GM19238 (cell line): ENCODE results near the gene RASGEF1B.

Experiments used
- DNase-seq: peaks from one replicate; pipeline ENCODE4 v3.0.0; 2011; ENCODE audit warnings: low spot score; ENCODE audit not compliant: insufficient read length

Gene RASGEF1B

GRCh38 chr4:81466841-81467671, 4.7 kb downstream of the RASGEF1B start:
- no peak for DNase-seq

- no peak for DNase-seq
Measured at GRCh38 chr4:81465406-81466340, 6.0 kb downstream of the RASGEF1B start.

GRCh38 chr4:81460834-81461233, 10.9 kb downstream of the RASGEF1B start:
- DNase-seq = no peak

GRCh38 chr4:81460191-81460701, 11.5 kb downstream of the RASGEF1B start:
- DNase-seq = no peak

DNA sequence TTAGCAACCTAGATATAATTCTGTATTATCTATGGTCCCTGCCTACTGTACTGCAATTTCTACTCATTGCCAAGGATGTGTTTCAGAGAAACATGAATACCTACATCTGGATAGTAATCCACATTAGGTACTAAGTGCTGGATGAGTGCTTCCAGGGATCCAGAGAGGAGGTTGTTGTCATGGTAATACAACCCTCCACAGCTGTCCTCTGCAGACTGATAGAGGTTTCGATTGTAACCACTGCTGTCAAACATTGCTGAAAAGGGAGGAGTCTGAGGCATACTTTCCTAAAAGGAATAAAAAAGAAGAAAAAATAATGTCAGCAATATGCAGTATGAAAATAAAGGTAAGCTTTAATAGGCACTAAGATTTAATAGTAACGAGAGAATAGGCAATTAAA, 12.5 kb downstream of the RASGEF1B start:
- DNase-seq = no peak

DNA sequence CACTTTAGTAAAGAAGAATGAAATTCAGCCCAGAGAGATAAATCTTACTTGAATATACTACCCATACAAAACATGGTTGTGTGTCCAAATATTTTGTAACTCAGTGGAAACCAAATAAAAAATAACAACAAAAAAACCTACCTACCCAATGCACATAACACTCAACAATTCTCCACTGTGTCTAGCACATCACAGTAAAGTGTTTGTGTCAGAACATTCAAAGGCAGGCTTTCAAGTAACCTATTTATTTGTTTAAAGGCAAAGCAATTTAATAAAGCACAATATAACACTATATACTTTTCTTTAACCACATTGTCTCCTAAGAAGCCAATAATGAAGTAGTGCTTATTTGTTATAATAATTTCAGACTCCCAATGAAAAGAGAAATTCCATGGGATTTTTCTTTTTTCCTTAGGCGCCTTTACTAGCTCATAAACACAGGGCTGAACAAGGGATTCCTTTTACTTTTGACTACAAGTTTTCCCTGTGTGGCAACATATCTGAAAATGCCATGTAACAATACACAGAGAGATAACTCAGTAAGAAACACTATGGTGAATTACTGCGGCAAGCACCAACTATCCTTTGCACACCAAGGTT, 13.7 kb downstream of the RASGEF1B start:
- DNase-seq = no peak

DNA sequence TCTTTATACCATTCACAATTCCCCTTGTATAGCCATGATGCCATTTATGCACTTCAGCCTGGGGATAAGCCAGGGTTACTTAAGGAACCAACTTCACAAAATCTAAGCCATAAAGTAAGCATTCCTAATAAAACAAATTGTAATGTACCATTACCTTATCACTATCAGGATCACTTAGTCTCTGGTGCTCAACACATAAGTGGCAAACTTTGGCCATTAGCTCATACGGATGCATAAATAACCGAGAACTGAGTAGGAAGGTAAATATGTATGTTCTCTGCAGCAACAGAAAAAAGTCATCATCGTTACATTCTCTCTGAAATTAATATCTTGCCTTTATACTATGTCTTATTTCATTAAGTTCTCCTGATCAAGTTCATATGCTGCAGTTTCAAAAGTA, 14.4 kb downstream of the RASGEF1B start:
- DNase-seq = no peak

DNA sequence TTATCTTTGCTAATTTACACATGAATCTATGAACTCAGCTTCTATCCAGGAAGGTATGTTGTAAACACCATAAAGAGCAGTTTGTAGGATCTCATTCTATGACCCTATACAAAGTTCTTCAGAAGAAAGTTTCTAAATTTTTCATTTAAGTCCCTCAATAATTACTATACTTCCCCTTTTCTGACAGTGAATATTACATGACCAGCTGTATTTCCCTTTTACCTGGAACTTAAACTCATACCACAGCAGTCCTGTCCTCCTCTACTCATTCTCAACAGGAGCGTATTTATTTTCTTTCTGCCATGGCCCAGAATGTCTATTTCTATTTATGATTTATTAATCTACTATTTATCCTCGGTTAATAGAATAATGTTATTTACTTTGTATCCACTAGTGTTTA, 15.8 kb downstream of the RASGEF1B start:
- DNase-seq = no peak

- no peak for DNase-seq
Measured at GRCh38 chr4:81454948-81455347, 16.8 kb downstream of the RASGEF1B start.

- no peak for DNase-seq
Measured at GRCh38 chr4:81454499-81454898, 17.2 kb downstream of the RASGEF1B start.

DNA sequence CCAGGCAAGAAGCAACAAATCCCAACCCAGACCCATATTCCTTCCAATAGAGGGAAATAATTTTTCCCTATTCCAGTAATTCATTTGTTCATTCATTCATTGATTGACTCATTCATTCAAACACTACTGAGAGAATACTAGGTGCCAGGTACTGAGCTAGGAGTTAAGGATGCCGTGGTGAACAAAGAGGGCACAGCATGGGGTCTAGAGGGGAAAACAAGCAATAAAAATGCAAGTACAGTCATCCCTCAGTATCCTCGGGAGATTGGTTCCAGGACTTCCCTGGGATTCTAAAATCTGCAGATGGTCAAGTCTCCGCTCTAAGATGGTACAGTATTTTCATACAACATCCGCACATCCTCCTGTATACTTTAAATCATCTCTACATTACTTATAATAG, 18.7 kb downstream of the RASGEF1B start:
- DNase-seq = no peak

GRCh38 chr4:81452452-81453006, 19.2 kb downstream of the RASGEF1B start:
- DNase-seq = no peak

- no peak for DNase-seq
Measured at GRCh38 chr4:81449015-81449414, 22.7 kb downstream of the RASGEF1B start.

DNA sequence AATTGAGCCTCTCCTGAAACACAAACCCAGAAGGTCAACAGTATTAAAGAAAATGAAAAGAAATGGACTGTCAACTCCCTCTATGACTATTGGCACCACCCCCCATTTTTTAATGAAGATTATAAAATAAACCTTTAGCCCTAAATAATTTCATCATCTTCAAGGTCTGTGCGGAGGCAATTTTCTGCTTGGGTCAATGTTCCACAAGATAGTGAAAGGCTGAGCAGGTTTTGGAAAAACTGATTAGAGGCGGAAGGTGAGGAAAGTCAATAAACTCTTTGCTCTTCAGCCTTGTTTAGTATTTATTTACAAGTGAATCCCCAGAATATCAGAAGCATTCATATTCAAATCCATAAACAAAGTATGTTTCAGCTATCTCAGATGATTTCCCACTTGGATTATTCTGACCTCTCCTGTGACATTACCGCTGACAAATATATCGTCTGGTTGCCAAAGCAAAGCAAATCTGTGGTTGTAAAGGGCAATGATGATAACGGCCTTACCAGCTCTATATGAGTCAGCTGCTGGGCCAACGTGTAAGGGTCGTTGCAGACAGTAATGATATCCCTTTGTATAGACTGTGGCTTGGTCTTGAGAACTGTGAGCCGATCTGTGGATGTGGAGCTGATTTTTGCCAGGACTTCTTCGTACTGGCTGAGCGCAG, 24.0 kb downstream of the RASGEF1B start:
- DNase-seq = no peak

DNA sequence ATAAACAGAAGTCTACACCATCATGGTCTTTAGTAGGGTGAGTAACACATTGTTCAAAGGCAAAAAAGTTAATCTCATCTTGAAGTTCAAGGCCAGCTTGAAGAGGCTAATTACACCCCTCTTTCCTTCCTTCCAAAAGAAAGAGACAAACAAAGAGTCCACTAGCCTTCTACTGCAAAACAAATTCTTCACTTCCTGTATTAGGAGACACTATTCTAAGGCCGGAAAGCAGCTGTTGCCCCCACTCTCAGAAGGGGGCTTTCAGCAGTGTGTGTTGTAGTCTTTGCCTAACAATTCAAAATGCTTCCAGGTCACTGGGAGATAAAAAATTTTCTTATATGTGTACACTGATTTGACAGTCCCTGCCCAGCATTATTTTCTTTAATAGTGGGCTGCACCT, 25.1 kb downstream of the RASGEF1B start:
- no peak for DNase-seq

DNA sequence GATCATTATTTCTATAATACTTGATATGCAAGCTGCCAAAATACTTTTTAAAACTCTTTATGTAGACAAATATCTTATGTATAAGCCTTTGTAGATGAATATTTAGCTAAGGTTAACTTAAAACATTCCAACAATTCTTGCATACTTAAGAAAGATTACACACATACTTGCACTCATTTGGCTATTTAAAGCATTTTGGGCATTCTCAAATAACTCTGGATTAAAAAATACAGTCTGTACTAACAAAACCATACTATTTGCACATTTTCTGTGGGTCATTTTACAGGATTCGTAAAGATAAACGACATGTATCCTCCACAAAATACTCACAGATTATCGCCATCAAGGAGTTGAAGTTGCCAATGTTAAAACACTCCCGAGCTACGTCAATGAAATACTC, 26.5 kb downstream of the RASGEF1B start:
- no peak for DNase-seq

- no peak for DNase-seq
Measured at GRCh38 chr4:81442484-81443085, 29.1 kb downstream of the RASGEF1B start.

- DNase-seq = no peak
Measured at GRCh38 chr4:81440949-81441348, 30.8 kb downstream of the RASGEF1B start.

- DNase-seq = no peak
Measured at GRCh38 chr4:81436941-81437574, 34.6 kb downstream of the RASGEF1B start.

DNA sequence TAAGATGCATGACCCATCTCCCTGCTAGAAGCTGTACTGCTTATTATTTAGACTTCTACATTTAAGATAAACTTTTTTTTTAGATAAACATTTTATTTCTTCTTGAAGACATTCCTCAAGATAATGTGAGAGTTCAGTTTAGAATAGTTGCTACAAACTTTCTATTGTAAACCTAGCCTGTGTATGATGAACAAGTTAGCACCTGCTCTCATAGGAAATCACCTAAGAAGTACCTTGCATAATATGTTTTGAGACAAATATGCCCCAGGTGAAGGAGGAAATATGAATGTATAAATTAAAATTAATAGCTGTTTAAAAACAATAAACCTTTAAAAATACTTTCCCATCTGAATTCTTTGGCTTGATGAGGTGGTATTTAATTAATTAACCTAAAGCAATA, 35.6 kb downstream of the RASGEF1B start:
- no peak for DNase-seq
